Fibroblast of skin of back (primary cell): Measurements from ENCODE around the gene CNNM4. TPM values are rescaled to one million over a fixed set of nuclear protein-coding genes. Genes with fewer than 3 reads are reported as not detected.

Experiments used
- DNase-seq: peaks from one replicate; pipeline ENCODE4 v3.0.0-alpha.2; 2013
- polyA plus RNA-seq, 2 experiments: library from polyadenylated mRNA; unstranded; fragments of 120-200 nt; gene quantifications; one replicate each; pipeline ENCODE4 v1.2.1, GENCODE V29; 2013; ENCODE audit not compliant: insufficient read length in 2 of 2

Gene CNNM4
- polyA plus RNA-seq (2013, experiment 1 of 2; ENCODE audit: insufficient read length): 4.9 TPM
- polyA plus RNA-seq (2013, experiment 2 of 2; ENCODE audit: insufficient read length): 4.7 TPM

DNA sequence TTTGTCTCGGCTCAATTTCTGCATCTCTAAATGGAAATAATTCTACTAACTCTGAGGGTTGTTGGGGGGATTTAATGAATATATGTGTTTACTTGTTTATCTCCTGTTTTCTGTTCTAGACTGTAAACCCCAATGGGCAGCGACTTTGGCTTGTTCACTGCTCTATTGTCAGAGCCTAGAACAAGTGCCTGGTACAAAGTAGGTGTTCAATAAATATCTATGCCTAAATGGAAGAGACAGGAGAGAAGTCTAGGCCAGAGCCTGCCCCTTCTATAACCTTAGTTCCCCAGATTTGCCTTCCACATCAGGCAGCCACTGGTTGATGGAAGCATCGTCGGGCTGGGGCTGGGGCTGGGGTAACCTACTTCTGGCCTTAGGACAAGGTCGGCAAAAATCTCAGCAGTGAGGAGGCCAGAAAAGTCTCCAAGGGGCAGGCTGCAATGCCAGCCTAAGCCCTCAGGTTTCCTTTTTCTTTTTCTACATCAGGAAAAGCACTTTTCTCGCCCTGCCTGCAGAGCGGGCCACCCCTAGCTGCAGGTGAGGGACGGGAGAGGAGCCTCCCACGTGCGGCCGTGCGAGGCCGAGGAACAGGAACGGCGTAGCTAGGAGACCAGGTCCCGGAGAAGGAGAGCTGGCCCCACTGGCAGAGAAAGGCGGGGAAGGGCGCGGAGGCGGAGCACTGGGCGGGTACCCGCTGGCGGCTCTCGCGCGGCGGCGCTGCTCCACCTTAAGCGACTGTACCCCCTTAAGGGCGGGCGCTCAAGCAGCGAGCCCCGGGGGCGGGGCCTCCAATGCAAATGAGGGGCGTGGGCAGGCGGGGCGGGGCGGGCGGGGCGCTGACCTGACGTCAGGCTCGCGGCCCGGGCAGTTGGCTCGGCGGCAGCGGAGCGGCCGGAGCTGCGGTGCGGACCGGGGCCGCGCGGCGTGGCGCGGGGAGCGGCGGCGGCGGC, at the start of gene CNNM4:
TSS of gene CNNM4 (plus strand) at position 867 of the 950 bp plus-strand sequence. CDS start 98 bp downstream, outside the sequence.
- peak; percentile 91 for DNase-seq

- DNase-seq: no peak
Measured at GRCh38 chr2:96710985-96711384, 49.7 kb upstream of the CNNM4 start.

GRCh38 chr2:96715658-96716057, 45.0 kb upstream of the CNNM4 start:
- DNase-seq: peak; percentile 18

GRCh38 chr2:96716388-96716787, 44.3 kb upstream of the CNNM4 start:
- DNase-seq: no peak

DNA sequence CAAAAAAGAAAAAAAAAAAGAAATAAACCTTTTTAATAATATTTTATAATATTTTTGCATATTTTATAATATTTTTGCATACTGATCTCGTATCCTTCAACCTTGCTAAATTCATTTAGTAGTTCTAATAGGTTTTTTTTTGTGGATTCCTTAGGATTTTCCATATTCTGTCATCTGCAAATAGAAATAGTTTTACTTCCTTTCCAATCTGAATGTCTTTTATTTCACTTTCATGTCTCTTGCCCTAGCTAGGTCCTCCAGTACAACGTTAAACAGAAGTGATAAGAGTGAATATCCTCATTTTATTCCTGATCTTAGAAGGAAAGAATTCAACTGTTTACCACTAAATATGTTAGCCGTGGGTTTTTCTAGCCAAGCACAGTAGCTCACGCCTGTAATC, 34.6 kb upstream of the CNNM4 start:
- no peak for DNase-seq

- DNase-seq: no peak
Measured at GRCh38 chr2:96727431-96727830, 33.3 kb upstream of the CNNM4 start.

GRCh38 chr2:96729748-96730147, 31.0 kb upstream of the CNNM4 start:
- DNase-seq: peak; percentile 8

- DNase-seq: peak; percentile 6
Measured at GRCh38 chr2:96730212-96730611, 30.5 kb upstream of the CNNM4 start.

DNA sequence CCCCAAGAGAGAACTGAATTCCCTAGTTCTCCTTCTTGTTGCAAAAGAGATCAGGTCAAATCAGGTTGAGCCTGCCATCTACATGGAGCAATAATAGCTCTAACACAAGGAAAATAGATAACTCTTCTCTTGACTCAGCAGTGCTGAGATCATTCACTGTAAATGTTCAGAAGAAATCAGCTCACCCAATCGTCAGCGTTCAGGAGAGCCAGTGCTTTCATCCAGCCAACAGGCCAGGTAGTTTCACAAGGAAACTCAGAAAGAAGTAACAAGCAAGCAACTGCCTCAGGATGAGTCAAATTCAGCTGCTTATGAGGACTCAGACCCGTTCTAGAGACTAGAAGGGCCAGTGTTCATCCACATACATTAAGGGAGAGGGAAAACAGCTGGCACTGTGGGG, 26.8 kb upstream of the CNNM4 start:
- DNase-seq: no peak

- no peak for DNase-seq
Measured at GRCh38 chr2:96734880-96735583, 25.7 kb upstream of the CNNM4 start.

GRCh38 chr2:96737251-96737650, 23.5 kb upstream of the CNNM4 start:
- no peak for DNase-seq

DNA sequence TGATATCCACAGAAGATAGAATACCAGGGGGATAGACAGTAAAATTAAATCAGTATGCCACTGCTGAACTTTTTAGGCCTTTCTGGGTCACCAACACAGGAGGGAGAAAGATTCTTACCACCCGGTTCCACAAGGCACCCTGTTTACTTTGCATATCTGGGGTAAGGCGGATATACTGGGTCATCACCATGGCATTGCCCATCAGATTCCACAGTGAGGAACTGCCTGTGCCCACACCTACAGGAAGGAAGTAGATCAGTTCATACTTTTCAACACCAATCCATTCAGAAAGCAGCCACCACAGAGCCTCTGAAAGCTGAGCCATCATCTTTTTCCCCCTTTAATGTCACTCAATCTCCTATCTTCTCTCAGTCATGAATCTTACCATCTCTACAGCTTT, 22.9 kb upstream of the CNNM4 start:
- no peak for DNase-seq

GRCh38 chr2:96739076-96739632, 21.5 kb upstream of the CNNM4 start:
- DNase-seq: no peak

DNA sequence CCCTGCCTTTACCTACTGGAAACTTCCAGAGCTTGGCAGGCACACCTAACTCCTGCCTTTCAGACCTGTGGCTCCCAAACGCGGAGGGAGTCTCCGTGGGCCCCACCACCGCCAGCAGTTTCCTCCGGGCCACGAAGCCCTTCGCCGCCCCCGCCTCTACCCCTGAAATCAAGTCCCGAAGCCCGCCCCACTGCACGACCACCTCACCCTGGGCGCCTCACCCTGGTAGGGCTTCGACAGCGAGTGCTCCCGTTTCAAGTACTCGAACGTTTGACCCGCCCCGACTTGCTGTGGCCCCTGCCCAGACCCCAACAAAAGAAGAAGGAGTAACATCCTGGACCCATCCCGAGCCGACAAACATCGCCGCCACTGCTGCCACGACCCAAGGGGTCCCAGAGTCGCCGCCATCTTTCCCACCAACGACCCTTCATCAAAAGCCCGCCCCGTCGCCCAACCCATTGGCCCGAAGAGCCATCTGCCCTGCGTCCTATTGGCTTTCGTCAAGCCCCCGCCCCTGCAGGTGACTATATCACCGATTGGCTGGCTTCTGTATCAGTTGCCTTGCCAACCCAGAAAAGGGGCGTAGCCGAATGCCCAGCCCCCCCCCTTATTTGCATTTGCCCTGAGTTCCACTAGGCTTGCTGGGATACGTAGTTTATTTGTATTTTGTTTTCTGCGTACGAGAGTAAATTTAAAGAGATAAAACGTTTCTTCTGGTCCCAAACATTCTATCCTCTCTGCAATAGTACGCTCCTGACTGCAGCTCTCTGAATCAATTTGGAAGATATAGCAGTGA, 20.9 kb upstream of the CNNM4 start, which contains the start of gene LMAN2L:
TSS of gene LMAN2L (minus strand) at position 432 of the 796 bp plus-strand sequence. CDS start at position 408, 24 bp downstream.
- peak; percentile 97 for DNase-seq

DNA sequence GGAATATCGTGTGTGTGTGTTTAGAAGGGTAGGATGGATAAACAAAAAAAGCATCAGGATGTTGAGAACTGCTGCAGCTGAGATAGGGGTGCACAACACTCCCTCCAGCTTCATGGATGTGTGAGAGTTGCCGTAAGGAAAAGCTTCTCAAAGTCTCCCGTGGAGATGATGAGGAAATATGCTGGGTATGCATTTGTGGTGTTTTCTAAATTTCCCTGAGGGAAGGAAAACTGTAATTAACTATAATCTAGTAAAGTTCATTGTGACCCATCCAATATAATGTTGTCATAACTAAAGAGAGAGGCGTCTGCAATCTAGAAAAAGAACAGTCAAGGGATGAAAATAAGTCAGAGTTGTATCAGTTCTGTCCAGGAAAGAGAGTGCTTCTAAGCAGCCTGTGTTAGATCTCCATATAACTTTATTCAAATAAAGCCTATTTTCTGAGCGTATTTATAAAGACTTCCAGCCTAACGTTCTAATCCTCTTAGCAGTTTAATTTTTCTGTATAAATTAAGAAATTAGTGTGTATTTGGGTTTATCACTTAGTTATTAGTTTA, 13.6 kb upstream of the CNNM4 start:
- DNase-seq: no peak

DNA sequence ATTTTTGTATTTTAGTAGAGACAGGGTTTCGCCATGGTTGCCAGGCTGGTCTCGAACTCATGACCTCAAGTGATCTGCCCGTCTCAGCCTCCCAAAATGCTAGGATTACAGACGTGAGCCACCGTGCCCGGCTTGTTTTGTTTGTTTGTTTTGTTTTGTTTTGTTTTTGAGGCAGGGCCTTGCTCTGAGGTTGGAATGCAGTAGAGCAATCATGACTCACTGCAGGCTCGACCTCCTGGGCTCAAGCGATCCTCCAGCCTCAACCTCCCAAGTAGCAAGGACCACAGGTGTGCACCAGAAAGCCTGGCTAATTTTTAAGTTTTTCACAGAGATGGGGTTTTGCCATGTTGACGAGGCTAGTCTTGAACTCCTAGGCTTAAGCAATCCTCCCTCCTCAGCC, 8.9 kb upstream of the CNNM4 start:
- no peak for DNase-seq

GRCh38 chr2:96753661-96754282, 6.9 kb upstream of the CNNM4 start:
- no peak for DNase-seq

DNA sequence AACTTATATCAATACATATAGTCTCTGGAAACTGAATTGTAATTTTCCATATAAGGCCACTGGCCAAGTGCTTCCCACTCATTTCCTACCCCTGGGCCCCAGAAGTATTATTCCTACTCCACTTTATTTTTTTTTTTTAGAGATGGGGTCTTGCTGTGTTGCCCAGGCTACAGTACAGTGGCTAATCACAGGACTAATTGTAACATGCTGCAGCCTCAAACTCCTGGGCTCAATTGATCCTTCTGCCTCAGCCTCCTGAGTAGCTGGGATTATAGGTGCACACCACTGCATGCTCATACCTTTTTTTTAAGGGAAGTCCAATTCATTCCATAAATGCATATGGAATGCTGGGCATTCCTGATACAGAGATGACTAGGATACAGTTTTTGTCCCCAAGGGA, 6.4 kb upstream of the CNNM4 start:
- DNase-seq: peak; percentile 49

GRCh38 chr2:96756788-96757476, 3.8 kb upstream of the CNNM4 start:
- no peak for DNase-seq

- DNase-seq: no peak
Measured at GRCh38 chr2:96757477-96757860, 3.2 kb upstream of the CNNM4 start.

- DNase-seq: no peak
Measured at GRCh38 chr2:96758987-96759386, 1.7 kb upstream of the CNNM4 start.
